Karpas-422 (cell line): Measurements from ENCODE around the gene CSTPP1. TPM values are rescaled to one million over a fixed set of nuclear protein-coding genes. Genes with fewer than 3 reads are reported as not detected.
A peak's percentile ranks its signal among the peaks of the same experiment; 100 is the strongest.
"Not testable (repeated sequence)": the region's sequence is repeated elsewhere in the genome, so short reads cannot be mapped to it uniquely, and the experiment has no call there.

Source experiments
- DNase-seq: peaks from one replicate; pipeline ENCODE4 v3.0.0-alpha.2; 2015
- H2AFZ ChIP-seq: fragments of 200-600 bp; sonication (generic); 2 replicates; pipeline ENCODE4 v1.6.1; 2014; ENCODE audit warnings: antibody characterized with exemption, low read length, mixed read lengths
- H3K27ac ChIP-seq: fragments of 200-600 bp; sonication (generic); 2 replicates; pipeline ENCODE4 v1.5.1; 2014; ENCODE audit warnings: mild to moderate bottlenecking, low read length, moderate library complexity
- H3K27me3 ChIP-seq: fragments of 200-600 bp; sonication (generic); 2 replicates; pipeline ENCODE4 v1.6.1; 2014; ENCODE audit warnings: low read length, mixed read lengths
- H3K36me3 ChIP-seq: fragments of 200-600 bp; sonication (generic); 2 replicates; pipeline ENCODE4 v1.6.1; 2014; ENCODE audit warnings: low read length, mixed read lengths; ENCODE audit not compliant: insufficient read depth
- H3K4me1 ChIP-seq: fragments of 200-600 bp; sonication (generic); 2 replicates; pipeline ENCODE4 v1.6.1; 2014; ENCODE audit warnings: mild to moderate bottlenecking, low read length, mixed read lengths
- H3K4me2 ChIP-seq: fragments of 200-600 bp; sonication (generic); 2 replicates; pipeline ENCODE4 v1.6.1; 2014; ENCODE audit warnings: low read length, low read depth, mild to moderate bottlenecking; ENCODE audit not compliant: poor library complexity, severe bottlenecking
- H3K4me3 ChIP-seq: fragments of 200-600 bp; sonication (generic); 2 replicates; pipeline ENCODE4 v1.5.1; 2014; ENCODE audit warnings: mild to moderate bottlenecking, antibody characterized with exemption, low read length, mixed read lengths
- H3K79me2 ChIP-seq: fragments of 200-600 bp; sonication (generic); 2 replicates; pipeline ENCODE4 v1.6.1; 2014; ENCODE audit warnings: mild to moderate bottlenecking, low read length, mixed read lengths
- H3K9ac ChIP-seq: fragments of 200-600 bp; sonication (generic); 2 replicates; pipeline ENCODE4 v1.6.0; 2014; ENCODE audit warnings: low read length
- H3K9me2 ChIP-seq: fragments of 200-600 bp; sonication (generic), shearing (Covaris generic); replicated peaks from 2 replicates; pipeline ENCODE4 v1.6.0; 2014; ENCODE audit warnings: mild to moderate bottlenecking, low read length, moderate library complexity; ENCODE audit not compliant: insufficient read depth
- H3K9me3 ChIP-seq: fragments of 300-700, 200-600 bp; sonication (generic); 2 replicates; pipeline ENCODE4 v1.6.1; 2014; ENCODE audit warnings: low read length, mixed read lengths
- H4K20me1 ChIP-seq: fragments of 200-600 bp; sonication (generic); 2 replicates; pipeline ENCODE4 v1.6.1; 2014; ENCODE audit warnings: mild to moderate bottlenecking, antibody characterized with exemption, low read length, low read depth; ENCODE audit not compliant: insufficient read depth
- total RNA-seq: library from RNA; depleted of rRNA; stranded (reverse); fragments of >200 nt; shearing (Covaris generic); gene quantifications from 2 replicates; pipeline ENCODE4 v1.2.3, GENCODE V29; 2014; ENCODE audit warnings: low replicate concordance

CSTPP1 gene
- total RNA-seq, 1 experiment from 2014 or later: 78.4 TPM

- not testable (repeated sequence) for H3K9ac ChIP-seq, H3K27ac ChIP-seq, H3K4me1 ChIP-seq, H3K36me3 ChIP-seq, H3K79me2 ChIP-seq, H3K4me3 ChIP-seq, H3K27me3 ChIP-seq, H2AFZ ChIP-seq, DNase-seq, H3K9me2 ChIP-seq, H3K9me3 ChIP-seq, H3K4me2 ChIP-seq, H4K20me1 ChIP-seq
These were observed 160.3 kb downstream of the CSTPP1 start for GRCh38 chr11:47096871-47097270.

DNA sequence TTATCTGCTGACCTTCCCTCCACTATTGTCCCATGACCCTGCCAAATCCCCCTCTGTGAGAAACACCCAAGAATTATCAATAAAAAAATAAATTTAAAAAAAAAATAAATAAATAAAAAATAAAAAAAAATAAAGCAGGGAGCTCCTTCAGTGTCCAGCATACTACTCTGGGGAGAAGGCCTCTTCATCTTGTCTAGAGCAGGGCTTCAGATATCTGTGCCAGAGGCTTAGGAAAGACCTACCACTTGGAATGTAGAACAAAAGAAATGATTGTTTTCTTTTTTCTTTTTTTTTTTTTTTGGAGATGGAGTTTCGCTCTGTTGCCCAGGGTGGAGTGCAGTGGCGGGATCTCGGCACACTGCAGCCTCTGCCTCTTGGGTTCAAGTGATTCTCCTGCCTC lies 161.7 kb downstream of the CSTPP1 start:
- DNase-seq, H3K4me3 ChIP-seq, H3K9me2 ChIP-seq, H3K9ac ChIP-seq, H2AFZ ChIP-seq, H3K27ac ChIP-seq, H3K27me3 ChIP-seq, H3K4me2 ChIP-seq, H3K9me3 ChIP-seq, H4K20me1 ChIP-seq, H3K36me3 ChIP-seq, H3K79me2 ChIP-seq: not testable (repeated sequence)
- H3K4me1 ChIP-seq: peaks cover 15% of the 10 kb centered on the region

DNA sequence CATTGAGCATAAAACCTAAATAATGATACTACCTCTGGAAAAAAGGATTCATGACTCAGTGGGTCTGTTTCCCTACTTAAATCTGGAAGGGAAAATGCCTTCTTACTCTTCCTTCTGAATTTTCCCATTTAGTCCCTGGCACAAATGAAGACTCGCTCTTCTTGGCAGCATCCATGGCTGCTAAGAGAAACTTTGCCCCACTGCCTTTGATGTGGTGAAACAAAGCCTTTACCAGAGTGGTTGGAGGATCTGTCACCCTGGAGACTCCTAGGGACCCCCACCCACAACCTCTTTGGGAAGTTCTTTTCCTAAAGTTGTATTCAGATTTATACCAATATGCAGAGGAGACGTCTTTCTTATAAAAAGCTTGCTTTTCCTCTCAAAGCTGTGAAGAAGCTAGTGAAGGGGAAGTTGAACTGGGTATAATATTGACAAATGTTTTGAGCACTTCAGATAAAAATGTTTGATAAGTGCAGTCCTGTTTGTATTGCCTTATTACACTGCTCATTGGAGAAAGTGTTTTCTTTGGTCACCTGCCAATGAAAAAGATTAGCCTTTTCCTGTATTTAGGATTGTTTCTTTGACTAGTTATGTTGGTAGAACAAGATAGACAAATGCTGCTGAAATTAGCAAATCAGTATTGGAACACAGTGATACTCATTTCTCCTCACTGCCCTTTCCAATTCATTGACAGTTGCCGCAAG lies 162.8 kb downstream of the CSTPP1 start:
- Histone ChIP-seq H4K20me1 (no peaks in the 10 kb centered on the region), H3K4me1 (peaks cover 22% of the 10 kb centered on the region), H3K4me3 (no peak overlapping the region), H3K27ac (peak overlapping the region; percentile 26), H3K79me2 (no peaks in the 10 kb centered on the region), H3K9me3 (no peaks in the 10 kb centered on the region), H2AFZ (no peak overlapping the region), H3K27me3 (no peaks in the 10 kb centered on the region), H3K4me2 (no peak overlapping the region), H3K36me3 (no peaks in the 10 kb centered on the region; the same call in 1 of the 2 replicates), H3K9me2 (no peaks in the 10 kb centered on the region), H3K9ac (no peak overlapping the region)
- no peak for DNase-seq

- Histone ChIP-seq H3K9me3 (no peaks in the 10 kb centered on the region), H3K4me2 (no peak overlapping the region), H3K9me2 (no peaks in the 10 kb centered on the region), H3K27ac (0 out of 2 replicates have a peak overlapping the region, but pooled peaks have one; percentile 12), H2AFZ (no peak overlapping the region), H3K36me3 (no peaks in the 10 kb centered on the region; the same call in 1 of the 2 replicates), H3K4me3 (no peak overlapping the region), H3K4me1 (peaks cover 28% of the 10 kb centered on the region), H3K79me2 (0 out of 2 replicates have a peak, but pooled peaks cover 3% of the 10 kb centered on the region), H3K27me3 (no peaks in the 10 kb centered on the region), H4K20me1 (no peaks in the 10 kb centered on the region), H3K9ac (no peak overlapping the region)
- DNase-seq: no peak
These were observed 163.4 kb downstream of the CSTPP1 start for GRCh38 chr11:47099918-47100315.

GRCh38 chr11:47101406-47101805 lies 164.8 kb downstream of the CSTPP1 start:
- no peak for DNase-seq
- Histone ChIP-seq H2AFZ (no peak overlapping the region), H3K4me1 (peaks cover 43% of the 10 kb centered on the region)

DNA sequence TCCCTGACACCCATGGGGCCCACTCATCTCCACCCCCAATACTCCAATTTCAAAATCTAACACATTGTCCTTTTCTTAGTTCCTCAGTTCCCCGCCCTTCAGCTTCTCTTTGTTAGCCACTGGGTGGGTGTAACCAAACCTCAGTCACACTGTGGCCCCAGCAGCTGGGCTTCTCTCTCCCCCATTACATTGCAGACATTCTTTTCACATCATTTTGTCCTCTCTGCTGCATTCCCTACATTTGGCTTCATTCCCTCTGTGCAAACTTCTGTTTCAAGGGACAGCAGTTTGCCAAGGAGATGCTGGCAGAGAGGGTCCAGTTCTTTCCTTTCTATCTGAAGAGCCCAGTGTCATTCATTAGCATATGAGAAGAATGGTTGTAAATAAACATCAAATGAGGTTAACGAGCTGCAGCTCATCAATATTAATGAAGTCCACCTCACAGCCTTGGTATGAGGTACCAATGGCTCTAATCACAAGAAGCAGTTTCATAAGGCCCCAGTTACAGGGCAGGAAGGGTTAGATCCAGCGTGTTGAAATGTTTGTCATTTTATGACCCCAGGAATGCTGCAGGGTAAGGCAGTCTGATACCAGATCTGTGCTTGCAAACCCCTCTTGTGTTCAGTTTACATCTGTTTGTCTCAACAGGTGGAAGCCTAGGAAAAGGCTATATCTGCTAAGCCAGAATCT lies 167.8 kb downstream of the CSTPP1 start:
- H3K4me1 ChIP-seq: peaks cover 73% of the 10 kb centered on the region
- no peak overlapping the region for H2AFZ ChIP-seq
- H3K36me3 ChIP-seq: no peaks in the 10 kb centered on the region
- H3K27me3 ChIP-seq: no peaks in the 10 kb centered on the region
- DNase-seq: peak; percentile 44
- H3K9me3 ChIP-seq: no peaks in the 10 kb centered on the region
- no peaks in the 10 kb centered on the region for H3K9me2 ChIP-seq
- no peaks in the 10 kb centered on the region for H4K20me1 ChIP-seq
- H3K4me2 ChIP-seq: peak overlapping the region; percentile 34
- H3K79me2 ChIP-seq: 0 out of 2 replicates have a peak, but pooled peaks cover 4% of the 10 kb centered on the region
- H3K9ac ChIP-seq: peak overlapping the region; percentile 28
- peak overlapping the region; percentile 99 for H3K27ac ChIP-seq
- no peak overlapping the region for H3K4me3 ChIP-seq

More at GRCh38 chr11:47101406-47101805, 164.8 kb downstream of the CSTPP1 start:
- peak overlapping the region; percentile 47 for H3K27ac ChIP-seq
- no peak overlapping the region for H3K4me3 ChIP-seq
- H3K36me3 ChIP-seq: no peaks in the 10 kb centered on the region; the same call in 1 of the 2 replicates
- no peak overlapping the region for H3K9ac ChIP-seq
- H3K9me2 ChIP-seq: no peaks in the 10 kb centered on the region
- H3K27me3 ChIP-seq: no peaks in the 10 kb centered on the region
- H3K4me2 ChIP-seq: no peak overlapping the region
- H4K20me1 ChIP-seq: no peaks in the 10 kb centered on the region
- no peaks in the 10 kb centered on the region for H3K9me3 ChIP-seq
- 0 out of 2 replicates have a peak, but pooled peaks cover 4% of the 10 kb centered on the region for H3K79me2 ChIP-seq

DNA sequence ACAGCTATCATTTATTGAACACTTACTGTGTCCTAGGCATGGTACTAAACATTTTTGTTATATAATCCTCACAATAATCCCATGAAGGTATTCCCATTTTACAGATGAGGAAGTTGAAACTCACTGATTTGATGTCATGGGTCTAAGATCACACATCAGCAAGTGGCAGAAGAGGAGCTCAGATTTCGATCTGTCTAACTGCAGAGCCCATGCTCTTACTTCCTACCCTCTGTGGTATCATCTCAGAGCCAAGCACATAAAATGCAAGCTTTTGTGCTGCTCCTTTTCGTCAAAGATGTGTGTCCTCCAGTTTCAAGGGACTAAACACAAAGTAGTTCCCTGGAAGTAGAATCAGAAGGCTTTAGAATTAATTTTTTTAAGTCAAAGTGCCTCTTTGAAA lies 169.0 kb downstream of the CSTPP1 start:
- H3K9me2 ChIP-seq: no peaks in the 10 kb centered on the region
- H2AFZ ChIP-seq: no peak overlapping the region
- peak overlapping the region; percentile 99 for H3K27ac ChIP-seq
- no peaks in the 10 kb centered on the region for H4K20me1 ChIP-seq
- H3K79me2 ChIP-seq: 0 out of 2 replicates have a peak, but pooled peaks cover 4% of the 10 kb centered on the region
- peak; percentile 72 for DNase-seq
- peaks cover 84% of the 10 kb centered on the region for H3K4me1 ChIP-seq
- H3K27me3 ChIP-seq: no peaks in the 10 kb centered on the region
- no peaks in the 10 kb centered on the region for H3K9me3 ChIP-seq
- H3K36me3 ChIP-seq: no peaks in the 10 kb centered on the region
- peak overlapping the region; percentile 41 for H3K9ac ChIP-seq
- H3K4me3 ChIP-seq: peak overlapping the region; percentile 34; the same call in 1 of the 2 replicates
- peak overlapping the region; percentile 69 for H3K4me2 ChIP-seq

- H3K4me3 ChIP-seq: peak overlapping the region; percentile 34; the same call in 1 of the 2 replicates
- H3K9me2 ChIP-seq: no peaks in the 10 kb centered on the region
- H3K27ac ChIP-seq: peak overlapping the region; percentile 99
- no peaks in the 10 kb centered on the region for H3K27me3 ChIP-seq
- H3K9ac ChIP-seq: peak overlapping the region; percentile 41
- H4K20me1 ChIP-seq: no peaks in the 10 kb centered on the region
- DNase-seq: no peak
- H3K4me2 ChIP-seq: peak overlapping the region; percentile 69
- H3K4me1 ChIP-seq: peaks cover 89% of the 10 kb centered on the region
- H3K36me3 ChIP-seq: no peaks in the 10 kb centered on the region
- no peak overlapping the region for H2AFZ ChIP-seq
- no peaks in the 10 kb centered on the region for H3K9me3 ChIP-seq
- H3K79me2 ChIP-seq: 0 out of 2 replicates have a peak, but pooled peaks cover 4% of the 10 kb centered on the region
These were observed 169.4 kb downstream of the CSTPP1 start for GRCh38 chr11:47105974-47106373.
